HG03571 (cell line): Measurements from ENCODE around the gene SLC46A1.
A peak's percentile ranks its signal among the peaks of the same experiment; 100 is the strongest.
"Not testable (repeated sequence)": the region's sequence is repeated elsewhere in the genome, so short reads cannot be mapped to it uniquely, and the experiment has no call there.

Experiments
- ATAC-seq: cut with Tn5 transposase; IDR thresholded peaks from one replicate; pipeline ENCODE4 v1.9.1; 2021; ENCODE audit not compliant: unreplicated experiment

Gene SLC46A1

DNA sequence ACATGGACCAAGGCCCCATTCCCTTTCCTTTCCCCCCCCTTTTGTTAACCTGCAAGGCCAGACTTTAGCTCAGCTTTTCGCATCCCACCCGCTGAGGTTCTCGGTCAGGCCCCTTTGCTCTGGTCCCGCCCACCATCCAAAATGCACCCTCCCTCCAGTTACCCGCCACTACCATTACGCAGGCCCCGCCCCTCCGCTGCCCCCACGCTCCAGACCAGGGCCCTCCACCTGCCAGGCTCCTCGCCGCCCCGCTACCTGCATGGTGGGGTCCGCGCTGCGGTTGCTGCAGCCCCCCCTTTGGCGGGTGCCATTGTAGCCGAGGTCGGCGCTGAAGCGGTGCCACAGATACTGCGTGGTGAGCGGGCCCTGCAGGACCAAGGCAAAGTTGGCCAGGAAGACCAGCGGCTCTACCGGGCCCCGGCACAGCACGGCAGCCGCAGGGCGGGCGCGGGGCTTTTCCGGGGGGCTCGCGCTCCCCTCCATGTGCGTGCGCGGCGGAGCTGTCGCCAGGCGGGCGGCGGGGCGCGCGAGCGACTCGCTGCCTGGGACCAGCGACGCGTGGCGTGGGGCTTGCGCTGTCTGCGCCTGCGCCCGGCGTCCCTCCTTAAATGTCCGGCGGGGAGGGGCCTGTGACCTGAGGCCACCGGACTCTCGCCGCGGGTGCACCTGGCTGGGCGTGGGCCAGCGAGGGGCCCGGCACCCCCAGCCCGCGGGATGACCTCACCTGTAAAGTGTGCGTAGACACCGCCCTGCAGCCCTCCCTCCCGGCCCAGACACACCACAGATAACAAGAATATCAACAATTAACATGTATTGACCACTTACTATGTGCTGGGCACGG is at the start of gene SLC46A1:
SLC46A1 (minus strand) TSS at position 581 of the 841 bp plus-strand sequence; CDS start at position 483, 98 bp downstream.
- peak; percentile 51 for ATAC-seq

DNA sequence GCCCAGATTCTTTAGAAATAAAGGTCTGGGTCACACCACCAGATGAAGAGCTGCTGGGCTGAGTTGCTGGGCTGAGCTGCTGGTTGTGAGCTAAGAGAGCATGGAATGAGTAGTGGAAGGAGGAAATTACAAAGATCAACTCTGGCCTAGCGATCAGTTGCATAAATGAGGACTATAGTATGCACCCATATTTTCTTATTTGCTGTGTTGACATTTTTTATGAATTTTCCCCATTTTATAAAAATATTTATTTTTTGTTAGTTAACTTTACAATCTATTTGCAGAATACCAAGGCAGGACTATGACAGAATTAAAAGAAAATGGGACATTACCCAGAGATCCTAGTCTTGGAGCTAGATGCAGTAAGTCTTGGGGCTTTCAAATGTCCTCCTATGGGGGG is 43.8 kb upstream of the SLC46A1 start:
- no peak for ATAC-seq

DNA sequence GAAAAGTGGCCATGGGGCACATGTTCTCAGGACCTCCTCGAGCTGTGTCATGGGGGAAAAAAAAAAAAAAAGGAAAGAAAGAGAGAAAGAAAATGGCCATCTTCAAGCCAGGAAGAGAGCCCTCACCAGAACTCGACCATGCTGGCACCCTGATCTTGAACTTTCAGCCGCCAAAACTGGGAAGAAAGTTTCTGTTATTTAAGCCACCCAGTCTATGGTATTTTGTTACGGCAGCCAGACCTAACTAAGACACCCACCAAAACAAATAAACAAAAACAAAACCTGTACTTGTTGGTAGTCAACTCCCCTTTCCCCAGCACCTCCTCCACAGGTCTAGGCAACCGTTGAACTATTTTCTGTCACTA is 41.4 kb upstream of the SLC46A1 start:
- ATAC-seq, result no peak

GRCh38 chr17:28446716-28447395 is 40.8 kb upstream of the SLC46A1 start:
- ATAC-seq, result no peak

- no peak for ATAC-seq
These were observed 38.1 kb upstream of the SLC46A1 start for GRCh38 chr17:28443901-28444638.

DNA sequence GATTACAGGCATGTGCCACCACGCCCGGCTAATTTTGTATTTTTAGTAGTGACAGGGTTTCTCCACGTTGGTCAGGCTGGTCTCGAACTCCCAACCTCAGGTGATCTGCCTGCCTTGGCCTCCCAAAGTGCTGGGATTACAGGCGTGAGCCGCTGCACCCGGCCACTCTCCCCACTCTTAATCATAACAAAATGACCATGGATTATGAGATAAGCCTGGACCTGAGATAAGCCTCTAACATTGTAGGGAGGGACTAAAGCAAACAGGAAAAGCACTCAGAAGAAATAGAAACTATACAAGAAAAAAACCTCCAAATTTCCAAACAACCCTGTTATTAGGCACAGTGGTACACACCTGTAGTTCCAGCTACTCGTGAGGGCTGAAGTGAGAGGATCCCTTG is 28.3 kb upstream of the SLC46A1 start:
- ATAC-seq, result not testable (repeated sequence)

DNA sequence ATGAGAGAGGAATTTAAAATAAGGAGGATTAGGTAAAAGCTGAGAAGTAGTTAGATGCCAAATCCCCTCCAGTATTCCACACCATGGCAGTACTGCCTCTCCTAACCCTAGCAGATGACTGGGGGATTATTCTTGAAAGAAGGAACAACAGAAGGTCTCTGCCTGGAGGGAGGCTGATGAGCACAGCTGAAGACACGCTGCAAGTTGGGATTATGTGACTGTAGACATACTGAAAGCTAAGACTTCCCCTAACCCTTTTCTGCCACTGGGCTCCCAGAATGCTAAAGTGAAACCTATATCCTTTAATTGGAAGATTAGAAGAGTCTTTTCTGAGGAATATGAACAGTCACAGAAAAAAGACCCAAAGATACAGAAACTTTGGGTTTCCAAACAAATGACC is 27.7 kb upstream of the SLC46A1 start:
- ATAC-seq, result no peak

GRCh38 chr17:28427982-28428381 is 22.0 kb upstream of the SLC46A1 start:
- ATAC-seq, result not testable (repeated sequence)

GRCh38 chr17:28427371-28427770 is 21.4 kb upstream of the SLC46A1 start:
- no peak for ATAC-seq

DNA sequence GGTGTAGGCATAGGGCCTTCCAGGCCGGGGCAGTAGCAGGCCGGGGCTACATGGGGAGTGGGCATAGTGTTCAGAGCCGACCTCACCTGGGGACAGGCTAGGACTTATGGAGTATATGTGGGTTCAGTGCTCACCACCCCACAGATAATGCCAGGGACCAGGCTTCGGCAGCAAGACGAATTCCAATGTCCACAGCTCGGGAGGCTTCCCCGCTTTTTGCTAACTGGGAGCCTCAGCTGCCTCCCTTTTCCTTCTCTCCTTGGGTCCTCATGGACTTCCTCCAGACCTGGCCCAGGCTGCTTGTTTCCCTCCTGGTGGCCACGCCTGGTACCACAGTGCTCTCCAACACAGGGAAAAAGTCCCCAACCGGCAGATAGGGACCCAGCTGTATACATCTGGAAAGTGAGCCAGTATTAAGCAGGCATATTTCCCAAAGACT is 20.1 kb upstream of the SLC46A1 start:
- no peak for ATAC-seq

DNA sequence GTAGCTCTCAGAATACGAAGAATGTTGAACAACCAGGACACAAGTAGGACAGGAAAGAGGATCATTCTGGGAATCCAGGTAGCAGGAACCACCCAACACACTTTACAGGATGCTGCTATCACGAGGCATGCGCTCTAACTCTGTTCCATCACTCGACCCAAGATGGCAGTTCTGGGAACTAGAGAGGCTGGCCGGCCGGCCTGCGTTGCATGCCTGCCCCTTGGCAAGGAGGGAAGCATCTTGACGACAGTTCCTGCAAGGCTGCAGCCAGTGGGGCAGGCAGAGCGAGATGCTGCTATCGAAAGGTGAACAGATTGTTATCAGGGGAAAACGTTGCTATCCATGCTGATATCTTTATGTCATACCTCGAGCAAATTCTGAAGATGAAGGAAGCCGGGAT is 19.2 kb upstream of the SLC46A1 start:
- no peak for ATAC-seq

DNA sequence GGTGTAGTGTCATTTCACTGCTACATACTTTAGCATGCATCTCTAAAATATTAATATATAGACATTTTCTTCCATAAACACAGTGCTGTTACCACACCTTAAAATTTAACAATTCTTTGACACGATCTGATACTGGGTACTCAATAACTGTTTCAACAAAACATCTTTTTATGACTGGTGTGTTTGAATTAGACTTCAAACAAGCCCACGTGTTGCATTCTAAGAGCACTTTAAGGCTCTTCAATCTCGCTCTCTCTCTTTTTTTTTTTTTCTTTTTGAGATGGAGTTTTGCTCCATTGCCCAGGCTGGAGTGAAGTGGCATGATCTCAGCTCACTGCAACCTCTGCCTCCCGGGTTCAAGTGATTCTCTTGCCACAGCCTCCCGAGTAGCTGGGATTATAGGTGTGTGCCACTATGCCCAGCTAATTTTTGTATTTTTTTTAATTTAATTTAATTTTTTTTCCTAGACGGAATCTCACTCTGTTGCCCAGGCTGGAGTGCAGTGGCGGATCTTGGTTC is 15.8 kb upstream of the SLC46A1 start:
- no peak for ATAC-seq

- no peak for ATAC-seq
These were observed 10.8 kb upstream of the SLC46A1 start for GRCh38 chr17:28416703-28417311.

- no peak for ATAC-seq
These were observed 9.9 kb upstream of the SLC46A1 start for GRCh38 chr17:28415886-28416285.

- no peak for ATAC-seq
These were observed 7.8 kb upstream of the SLC46A1 start for GRCh38 chr17:28413804-28414203.

DNA sequence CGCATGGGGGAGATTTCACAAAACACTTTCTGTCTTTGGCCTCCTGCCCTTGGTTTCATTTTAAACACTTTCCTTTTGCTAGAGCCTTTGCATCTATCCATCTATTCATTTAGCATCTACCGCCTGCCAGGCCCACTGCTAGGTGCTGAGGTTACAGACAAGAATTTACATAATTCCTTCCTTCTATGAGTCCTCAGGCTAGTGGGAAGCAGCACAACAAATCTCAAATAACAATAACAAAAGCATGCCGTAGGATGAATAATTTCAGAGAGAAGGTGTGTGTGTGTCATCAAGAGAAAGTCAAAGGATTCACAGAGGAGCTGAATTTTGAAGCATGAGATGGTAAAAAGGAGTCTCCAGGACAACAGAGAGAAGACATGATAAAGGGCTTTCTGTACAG is 6.1 kb upstream of the SLC46A1 start:
- no peak for ATAC-seq

GRCh38 chr17:28407974-28408306 is 1.9 kb upstream of the SLC46A1 start:
- ATAC-seq, result no peak

DNA sequence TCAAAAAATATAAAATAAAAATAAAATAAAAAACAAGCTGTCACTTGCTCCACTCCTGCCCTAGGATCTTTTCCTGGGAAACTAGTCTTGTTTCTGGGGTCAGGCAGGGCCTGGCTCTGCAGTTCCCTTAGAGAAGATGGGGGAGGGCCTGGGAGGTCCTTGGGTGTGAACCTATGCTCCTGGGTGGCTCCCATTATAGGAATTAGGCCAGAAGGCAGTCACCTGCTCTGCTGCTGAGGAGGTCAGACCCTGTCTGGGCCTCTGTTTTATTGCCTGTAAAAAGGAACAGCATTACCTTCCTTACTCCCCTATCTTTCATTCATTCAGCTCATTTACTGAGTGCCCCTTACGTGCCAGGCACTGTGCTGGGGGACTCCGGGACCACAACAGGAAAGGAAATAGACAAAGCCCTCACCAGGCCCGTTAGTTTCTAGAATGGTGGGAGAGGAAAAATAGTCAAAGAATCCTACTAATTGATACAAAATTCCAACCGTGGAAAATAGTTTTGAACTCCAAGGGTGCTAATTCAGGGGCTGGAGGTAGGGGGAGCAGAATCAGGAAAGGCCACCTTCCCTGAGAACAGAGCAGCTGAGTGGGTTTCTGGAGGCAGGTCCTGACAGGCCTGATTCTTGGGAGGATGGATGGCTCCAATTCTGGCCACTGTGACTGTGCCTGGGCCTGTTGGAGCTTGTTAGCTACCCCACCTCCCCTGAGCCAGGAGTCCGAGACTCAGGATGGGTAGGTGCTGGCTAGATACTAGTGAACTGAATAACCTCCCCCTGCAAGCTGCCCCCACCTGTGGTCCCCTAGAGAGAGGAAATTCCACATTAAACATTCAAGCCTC is 1.3 kb upstream of the SLC46A1 start:
- no peak for ATAC-seq

DNA sequence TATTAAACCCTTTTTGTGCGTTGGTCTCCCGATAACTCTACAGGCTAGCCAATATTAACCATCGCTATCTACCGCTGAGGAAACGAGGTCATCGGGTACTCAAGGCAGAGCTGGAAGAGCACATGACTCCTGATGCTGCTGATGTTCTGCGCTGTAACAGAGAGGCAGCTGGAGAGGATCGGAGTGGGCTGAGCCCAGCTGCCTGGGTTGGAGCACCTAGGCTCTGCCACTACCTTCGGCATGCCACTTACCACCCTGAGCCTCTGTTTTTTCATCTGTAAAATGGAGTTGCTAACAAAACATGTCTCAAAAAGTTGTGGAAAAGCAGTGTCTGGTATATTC is 432 bp upstream of the SLC46A1 start:
- no peak for ATAC-seq

GRCh38 chr17:28404812-28405570 is 1.0 kb downstream of the SLC46A1 start:
- no peak for ATAC-seq
